T-helper 2 cell treated with Interferon-gamma antibody and Interleukin-4, amounts not matched to agents 5 μg/mL and 100 μg/mL, for 36 hours (primary cell): ENCODE measurements around the gene FHIT.

Source experiments
- DNase-seq: peaks from one replicate; pipeline ENCODE4 v3.0.0; 2021; ENCODE audit warnings: low spot score
- H3K27ac Mint-ChIP-seq: one replicate; pipeline ENCODE4 v1.8.0; 2021; ENCODE audit warnings: mild to moderate bottlenecking, mixed read lengths
- H3K27me3 Mint-ChIP-seq: one replicate; pipeline ENCODE4 v1.8.0; 2021; ENCODE audit warnings: low read depth, mixed read lengths
- H3K36me3 Mint-ChIP-seq: one replicate; pipeline ENCODE4 v1.8.0; 2021; ENCODE audit warnings: low read depth, mixed read lengths
- H3K4me1 Mint-ChIP-seq: one replicate; pipeline ENCODE4 v1.8.0; 2021; ENCODE audit warnings: low read depth, mixed read lengths
- H3K4me3 Mint-ChIP-seq: one replicate; pipeline ENCODE4 v1.8.0; 2022; ENCODE audit warnings: mild to moderate bottlenecking, moderate library complexity, mixed read lengths
- H3K9me3 Mint-ChIP-seq: one replicate; pipeline ENCODE4 v1.8.0; 2021; ENCODE audit warnings: mixed read lengths

The FHIT gene

GRCh38 chr3:59731943-59732342, 1519.3 kb downstream of the FHIT start:
- Mint-ChIP-seq H3K9me3 (no peaks in the 10 kb centered on the region), H3K36me3 (no peaks in the 10 kb centered on the region), H3K27ac (peak overlapping the region; percentile 58), H3K4me3 (peak overlapping the region; percentile 54), H3K4me1 (peaks cover 45% of the 10 kb centered on the region), H3K27me3 (peaks cover 4% of the 10 kb centered on the region)
- no peak for DNase-seq

- H3K36me3 Mint-ChIP-seq, result no peaks in the 10 kb centered on the region
- peaks cover 4% of the 10 kb centered on the region for H3K27me3 Mint-ChIP-seq
- no peak for DNase-seq
- no peak overlapping the region for H3K4me3 Mint-ChIP-seq
- H3K27ac Mint-ChIP-seq, result no peak overlapping the region
- H3K9me3 Mint-ChIP-seq, result peaks cover 4% of the 10 kb centered on the region
- H3K4me1 Mint-ChIP-seq, result peaks cover 57% of the 10 kb centered on the region
These were observed 1520.7 kb downstream of the FHIT start for GRCh38 chr3:59730591-59730990.

DNA sequence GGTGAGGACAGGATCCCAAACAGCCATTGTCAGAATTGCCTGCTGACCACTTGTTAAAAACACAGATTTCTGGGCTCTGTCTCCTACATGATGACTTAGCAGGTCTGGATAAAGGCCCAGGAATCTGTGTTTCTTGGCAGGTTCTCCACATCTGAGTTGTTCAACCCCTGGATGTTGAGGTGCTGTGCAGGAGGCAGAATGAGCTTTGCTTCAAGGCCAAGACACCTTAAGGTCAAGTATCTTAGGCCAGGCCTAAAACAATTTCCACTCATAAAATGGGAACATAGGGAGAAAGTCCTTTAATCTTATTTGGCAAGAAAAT, 1522.7 kb downstream of the FHIT start:
- DNase-seq, result no peak
- H3K4me3 Mint-ChIP-seq, result no peak overlapping the region
- H3K9me3 Mint-ChIP-seq, result peaks cover 23% of the 10 kb centered on the region
- no peak overlapping the region for H3K27ac Mint-ChIP-seq
- no peaks in the 10 kb centered on the region for H3K27me3 Mint-ChIP-seq
- H3K36me3 Mint-ChIP-seq, result peaks cover 8% of the 10 kb centered on the region
- peaks cover 54% of the 10 kb centered on the region for H3K4me1 Mint-ChIP-seq

DNA sequence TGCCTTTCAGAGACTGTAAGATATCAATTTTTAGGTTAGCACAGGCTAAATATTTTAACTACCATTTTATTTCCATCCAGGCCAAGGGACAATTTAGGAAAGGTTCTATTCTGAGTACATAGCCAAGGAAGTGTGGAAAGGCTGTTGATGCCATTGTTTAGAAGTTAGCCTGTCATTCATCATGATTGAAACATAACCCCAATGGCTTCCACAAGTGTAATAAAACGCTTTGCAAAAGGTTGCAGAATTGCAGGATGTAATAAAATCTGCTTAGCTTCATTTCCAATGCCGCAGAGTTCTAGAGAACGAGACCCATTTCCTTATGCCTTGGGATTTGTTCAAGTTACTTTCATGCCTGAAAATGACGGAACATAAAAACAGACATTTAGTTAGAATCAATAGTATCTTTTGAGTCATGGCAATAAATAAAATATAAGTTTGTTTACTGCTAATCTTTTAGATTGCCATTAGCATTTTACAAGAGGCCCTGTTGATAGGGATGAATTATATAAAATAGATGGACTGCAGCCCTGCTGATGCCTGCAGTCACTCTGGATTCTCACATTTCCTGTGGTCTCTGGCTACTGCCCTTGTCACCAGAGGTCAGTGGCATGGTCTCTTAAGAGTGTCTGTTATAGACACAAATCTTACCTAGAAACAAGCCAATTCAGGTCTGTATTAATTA, 1523.2 kb downstream of the FHIT start:
- Mint-ChIP-seq H3K4me3 (no peak overlapping the region), H3K9me3 (peaks cover 23% of the 10 kb centered on the region), H3K4me1 (peaks cover 49% of the 10 kb centered on the region), H3K27ac (no peak overlapping the region), H3K36me3 (peaks cover 8% of the 10 kb centered on the region), H3K27me3 (no peaks in the 10 kb centered on the region)
- no peak for DNase-seq

DNA sequence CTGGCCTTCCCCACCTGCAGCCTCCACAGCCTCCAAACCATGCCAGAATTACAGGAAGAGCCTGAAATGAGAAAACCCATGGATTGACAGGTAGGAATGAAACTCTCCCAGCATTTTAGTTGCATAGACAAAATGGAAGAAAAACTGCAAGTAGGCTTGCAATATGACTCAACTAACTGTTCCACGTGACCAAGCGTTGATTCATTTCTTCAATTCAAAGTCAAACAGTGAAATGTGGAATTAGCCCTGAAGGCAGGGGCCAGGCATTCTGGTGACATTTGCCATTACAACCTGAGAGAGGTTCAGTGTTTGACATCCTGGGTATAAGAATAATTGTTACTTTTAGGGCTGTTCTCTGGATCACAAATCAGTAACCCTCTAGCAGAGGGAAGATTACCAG, 1525.0 kb downstream of the FHIT start:
- peak; percentile 43 for DNase-seq
- peaks cover 31% of the 10 kb centered on the region for H3K4me1 Mint-ChIP-seq
- H3K27ac Mint-ChIP-seq, result no peak overlapping the region
- H3K27me3 Mint-ChIP-seq, result no peaks in the 10 kb centered on the region
- H3K4me3 Mint-ChIP-seq, result no peak overlapping the region
- peaks cover 11% of the 10 kb centered on the region for H3K36me3 Mint-ChIP-seq
- H3K9me3 Mint-ChIP-seq, result peaks cover 23% of the 10 kb centered on the region

DNA sequence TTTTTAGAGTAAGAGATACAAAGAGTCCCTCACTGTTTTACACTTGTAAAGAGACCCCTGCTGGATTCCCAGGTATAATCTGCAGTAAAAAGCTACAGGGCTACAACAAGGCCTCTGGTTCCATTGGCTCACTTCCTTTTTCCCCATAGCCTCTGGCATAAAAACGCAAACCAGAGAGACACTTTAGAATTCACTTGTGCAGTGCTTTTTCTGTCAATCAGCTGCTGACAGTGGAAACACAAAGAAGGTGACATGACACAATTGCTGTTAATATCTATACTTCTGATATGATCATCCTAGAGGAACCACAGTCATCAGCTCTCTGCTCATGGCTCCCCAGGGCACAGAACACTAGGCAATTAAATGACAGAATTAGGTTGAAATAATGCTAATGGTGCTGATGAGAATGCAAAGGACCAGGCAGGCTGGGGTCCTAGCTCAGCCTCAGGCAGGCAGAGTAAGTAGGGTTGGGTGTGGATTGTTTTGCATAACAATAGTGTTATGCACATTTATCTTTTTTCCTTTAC, 1533.5 kb downstream of the FHIT start:
- peaks cover 10% of the 10 kb centered on the region for H3K36me3 Mint-ChIP-seq
- H3K27me3 Mint-ChIP-seq, result peaks cover 10% of the 10 kb centered on the region
- H3K4me3 Mint-ChIP-seq, result no peak overlapping the region
- no peak overlapping the region for H3K27ac Mint-ChIP-seq
- peaks cover 15% of the 10 kb centered on the region for H3K9me3 Mint-ChIP-seq
- no peak for DNase-seq
- H3K4me1 Mint-ChIP-seq, result peaks cover 7% of the 10 kb centered on the region

DNA sequence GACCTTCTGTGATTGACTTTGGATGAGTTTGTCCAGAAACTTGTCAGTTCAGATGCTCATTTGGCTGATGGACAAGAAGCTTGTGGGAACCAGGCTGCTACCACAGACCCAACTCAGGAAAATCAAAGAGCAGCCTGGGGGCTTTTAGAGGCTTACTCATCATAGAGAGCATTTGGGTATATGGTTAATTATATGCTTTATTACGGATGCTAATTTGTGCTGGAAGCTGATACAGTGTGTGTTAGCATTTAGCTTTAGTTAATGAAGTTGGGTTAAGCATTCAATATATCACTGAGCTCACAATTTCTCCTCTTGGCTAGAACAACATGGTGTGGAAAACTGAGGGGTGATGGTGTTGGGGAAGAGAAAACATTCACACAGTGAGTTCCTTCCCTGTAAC, 1537.2 kb downstream of the FHIT start:
- H3K4me1 Mint-ChIP-seq, result peaks cover 10% of the 10 kb centered on the region
- peaks cover 4% of the 10 kb centered on the region for H3K27me3 Mint-ChIP-seq
- H3K36me3 Mint-ChIP-seq, result peaks cover 12% of the 10 kb centered on the region
- DNase-seq, result no peak
- no peak overlapping the region for H3K27ac Mint-ChIP-seq
- no peak overlapping the region for H3K4me3 Mint-ChIP-seq
- peaks cover 28% of the 10 kb centered on the region for H3K9me3 Mint-ChIP-seq

GRCh38 chr3:59710554-59710953, 1540.7 kb downstream of the FHIT start:
- Mint-ChIP-seq H3K4me1 (peaks cover 2% of the 10 kb centered on the region), H3K9me3 (peaks cover 23% of the 10 kb centered on the region), H3K27me3 (peaks cover 2% of the 10 kb centered on the region), H3K36me3 (peaks cover 12% of the 10 kb centered on the region), H3K4me3 (no peak overlapping the region), H3K27ac (no peak overlapping the region)
- no peak for DNase-seq

GRCh38 chr3:59709702-59710553, 1541.3 kb downstream of the FHIT start:
- peaks cover 21% of the 10 kb centered on the region for H3K9me3 Mint-ChIP-seq
- no peak overlapping the region for H3K27ac Mint-ChIP-seq
- H3K36me3 Mint-ChIP-seq, result peaks cover 12% of the 10 kb centered on the region
- H3K4me1 Mint-ChIP-seq, result peaks cover 2% of the 10 kb centered on the region
- DNase-seq, result no peak
- no peaks in the 10 kb centered on the region for H3K27me3 Mint-ChIP-seq
- no peak overlapping the region for H3K4me3 Mint-ChIP-seq

GRCh38 chr3:59708202-59708601, 1543.0 kb downstream of the FHIT start:
- Mint-ChIP-seq H3K36me3 (peaks cover 9% of the 10 kb centered on the region), H3K9me3 (peaks cover 17% of the 10 kb centered on the region), H3K4me1 (peaks cover 2% of the 10 kb centered on the region), H3K4me3 (no peak overlapping the region), H3K27me3 (no peaks in the 10 kb centered on the region), H3K27ac (no peak overlapping the region)
- DNase-seq, result no peak

DNA sequence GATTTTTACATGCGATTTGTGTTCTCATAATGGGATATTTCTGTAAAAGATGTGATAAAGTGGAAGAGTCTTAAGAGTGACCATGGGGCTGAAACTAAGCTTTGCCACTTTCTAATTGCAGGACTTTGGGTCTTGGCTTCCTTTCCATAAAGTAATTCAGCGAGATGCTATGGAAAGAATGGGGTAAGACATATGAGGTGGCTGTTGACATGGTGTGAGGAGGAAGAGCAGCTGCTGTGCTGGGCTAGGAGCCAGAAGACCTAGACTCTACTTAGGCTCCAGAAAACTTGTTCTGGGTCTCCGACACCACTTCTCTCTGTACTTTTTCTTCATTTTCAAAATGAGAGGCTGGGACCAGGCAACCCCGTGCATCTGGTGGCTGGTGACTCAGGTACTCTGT, 1547.0 kb downstream of the FHIT start:
- Mint-ChIP-seq H3K9me3 (no peaks in the 10 kb centered on the region), H3K27me3 (peaks cover 4% of the 10 kb centered on the region), H3K4me3 (no peak overlapping the region), H3K27ac (no peak overlapping the region), H3K4me1 (no peaks in the 10 kb centered on the region), H3K36me3 (no peaks in the 10 kb centered on the region)
- DNase-seq, result no peak

- H3K27ac Mint-ChIP-seq, result no peak overlapping the region
- no peaks in the 10 kb centered on the region for H3K4me1 Mint-ChIP-seq
- no peak for DNase-seq
- H3K27me3 Mint-ChIP-seq, result peaks cover 4% of the 10 kb centered on the region
- no peak overlapping the region for H3K4me3 Mint-ChIP-seq
- no peaks in the 10 kb centered on the region for H3K36me3 Mint-ChIP-seq
- H3K9me3 Mint-ChIP-seq, result no peaks in the 10 kb centered on the region
These were observed 1551.5 kb downstream of the FHIT start for GRCh38 chr3:59699648-59700320.
